Keratinocyte (primary cell): ENCODE results near the gene MC3R. TPM values are rescaled to one million over a fixed set of nuclear protein-coding genes. Genes with fewer than 3 reads are reported as not detected.

Experiments used
- DNase-seq: peaks from one replicate; pipeline ENCODE4 v3.0.0-alpha.2; 2011; ENCODE audit warnings: low read depth, missing footprints, low spot score
- FAIRE-seq: peaks from 2 replicates; lab custom pipeline; 2011; peaks lifted over from hg19 to GRCh38; lab: Jason Lieb, UNC
- H2AFZ ChIP-seq: 2 replicates; pipeline ENCODE4 v1.6.0; 2012; ENCODE audit warnings: low read length, control low read depth, inconsistent platforms; ENCODE audit not compliant: control insufficient read depth
- H3K27ac ChIP-seq: 2 replicates; pipeline ENCODE4 v1.5.1; 2011; ENCODE audit warnings: low read length; ENCODE audit not compliant: control insufficient read depth, insufficient read depth
- H3K27me3 ChIP-seq: 3 replicates; pipeline ENCODE4 v1.6.0; 2011; ENCODE audit warnings: low read length; ENCODE audit not compliant: control insufficient read depth, insufficient read depth; ENCODE audit errors: extremely low read depth
- H3K36me3 ChIP-seq, 2 experiments: 2 replicates in 1 of 2; 3 replicates in 1 of 2; pipeline ENCODE4 v1.5.1; 2011; ENCODE audit warnings: low read length in 2 of 2, mild to moderate bottlenecking in 1 of 2; ENCODE audit not compliant: control insufficient read depth in 2 of 2, insufficient read depth in 2 of 2; ENCODE audit errors: extremely low read depth in 1 of 2
- H3K4me1 ChIP-seq: 3 replicates; pipeline ENCODE4 v1.5.1; 2011; ENCODE audit warnings: low read length; ENCODE audit not compliant: control insufficient read depth, insufficient read depth; ENCODE audit errors: extremely low read depth
- H3K4me2 ChIP-seq: 3 replicates; pipeline ENCODE4 v1.6.0; 2011; ENCODE audit warnings: low read depth, low read length; ENCODE audit not compliant: control insufficient read depth, insufficient read depth; ENCODE audit errors: extremely low read depth
- H3K4me3 ChIP-seq, 3 experiments: fragments of 200-600 bp in 1 of 3; sonication (generic) in 1 of 3; 2 replicates in 2 of 3; 3 replicates in 1 of 3; pipeline ENCODE4 v1.5.1; 2011 to 2016; ENCODE audit warnings: low read length in 3 of 3, mild to moderate bottlenecking in 3 of 3, control low read depth in 2 of 3, inconsistent platforms in 1 of 3, low read depth in 1 of 3, mixed read lengths in 1 of 3, mixed run types in 1 of 3, moderate library complexity in 1 of 3; ENCODE audit not compliant: control insufficient read depth in 2 of 3, insufficient read depth in 2 of 3; ENCODE audit errors: extremely low read depth in 1 of 3
- H3K79me2 ChIP-seq: 2 replicates; pipeline ENCODE4 v1.6.0; 2012; ENCODE audit warnings: low read length; ENCODE audit not compliant: control insufficient read depth, insufficient read depth
- H3K9ac ChIP-seq: 3 replicates; pipeline ENCODE4 v1.6.0; 2011; ENCODE audit warnings: low read length; ENCODE audit not compliant: control insufficient read depth, insufficient read depth; ENCODE audit errors: extremely low read depth
- H3K9me1 ChIP-seq: 3 replicates; pipeline ENCODE4 v1.6.0; 2011; ENCODE audit warnings: low read length; ENCODE audit not compliant: control insufficient read depth, insufficient read depth; ENCODE audit errors: extremely low read depth
- H3K9me3 ChIP-seq: 2 replicates; pipeline ENCODE4 v1.5.1; 2012; ENCODE audit warnings: low read depth, low read length; ENCODE audit not compliant: control insufficient read depth
- H4K20me1 ChIP-seq: 3 replicates; pipeline ENCODE4 v1.6.0; 2011; ENCODE audit warnings: low read length; ENCODE audit not compliant: control insufficient read depth, insufficient read depth; ENCODE audit errors: extremely low read depth
- EZH2 ChIP-seq: IDR thresholded peaks from one replicate; pipeline ENCODE4 v1.6.1; 2012; ENCODE audit warnings: inconsistent platforms, mild to moderate bottlenecking, low read length, moderate library complexity
- dilution Hi-C: fragments of 300-500 bp; cut with MboI; formaldehyde crosslinking; loops from one replicate; pipeline ENCODE4 v1.7.0; 2020; ENCODE audit warnings: low sequenced_read_pairs; ENCODE audit not compliant: extremely low pct_ligation_motif_present
- polyA plus RNA-seq, 5 experiments: library from polyadenylated mRNA; depleted of rRNA in 3 of 5; stranded (reverse) in 3 of 5; stranded (forward) in 1 of 5; unstranded in 1 of 5; fragments of >200 nt; gene quantifications; 1 replicate in 1 of 5; 2 replicates in 3 of 5; 3 replicates in 1 of 5; pipeline versions ENCODE4 v1.2.1 to v1.2.3, GENCODE V29; 2011 to 2012; ENCODE audit warnings: missing spikeins in 2 of 5, low read depth in 1 of 5, low replicate concordance in 1 of 5
- TF ChIP-seq, protein P1 (sequence below), 3 experiments: IDR thresholded peaks in 1 of 3; conservative IDR thresholded peaks in 1 of 3; optimal IDR thresholded peaks in 1 of 3; 2 replicates in 2 of 3; 3 replicates in 1 of 3; pipeline versions ENCODE3 to v1.5.1; 2011; ENCODE audit warnings: low read length in 3 of 3, mild to moderate bottlenecking in 3 of 3, moderate library complexity in 2 of 3, control low read depth in 1 of 3, inconsistent platforms in 1 of 3; ENCODE audit not compliant: insufficient read depth in 2 of 3; ENCODE audit errors: extremely low read depth in 1 of 3

The MC3R gene
- polyA plus RNA-seq, 1 donor (not counting 4 experiments of a cell fraction or from before 2014, with no cell fraction given), result not detected

GRCh38 chr20:56249244-56249955 lies 868 bp downstream of the MC3R start:
- Histone ChIP-seq H3K4me1 (no peaks in the 10 kb centered on the region), H3K79me2 (no peaks in the 10 kb centered on the region), H3K27me3 (peaks cover 10% of the 10 kb centered on the region), H3K4me3 (no peak overlapping the region), H3K27ac (no peak overlapping the region), H3K9me3 (no peaks in the 10 kb centered on the region), H3K9ac (no peak overlapping the region), H3K4me2 (no peak overlapping the region), H4K20me1 (no peaks in the 10 kb centered on the region), H2AFZ (no peak overlapping the region), H3K36me3 (no peaks in the 10 kb centered on the region), H3K9me1 (no peaks in the 10 kb centered on the region)
- FAIRE-seq (no peak), DNase-seq (no peak)
- TF ChIP-seq, protein P1, sequence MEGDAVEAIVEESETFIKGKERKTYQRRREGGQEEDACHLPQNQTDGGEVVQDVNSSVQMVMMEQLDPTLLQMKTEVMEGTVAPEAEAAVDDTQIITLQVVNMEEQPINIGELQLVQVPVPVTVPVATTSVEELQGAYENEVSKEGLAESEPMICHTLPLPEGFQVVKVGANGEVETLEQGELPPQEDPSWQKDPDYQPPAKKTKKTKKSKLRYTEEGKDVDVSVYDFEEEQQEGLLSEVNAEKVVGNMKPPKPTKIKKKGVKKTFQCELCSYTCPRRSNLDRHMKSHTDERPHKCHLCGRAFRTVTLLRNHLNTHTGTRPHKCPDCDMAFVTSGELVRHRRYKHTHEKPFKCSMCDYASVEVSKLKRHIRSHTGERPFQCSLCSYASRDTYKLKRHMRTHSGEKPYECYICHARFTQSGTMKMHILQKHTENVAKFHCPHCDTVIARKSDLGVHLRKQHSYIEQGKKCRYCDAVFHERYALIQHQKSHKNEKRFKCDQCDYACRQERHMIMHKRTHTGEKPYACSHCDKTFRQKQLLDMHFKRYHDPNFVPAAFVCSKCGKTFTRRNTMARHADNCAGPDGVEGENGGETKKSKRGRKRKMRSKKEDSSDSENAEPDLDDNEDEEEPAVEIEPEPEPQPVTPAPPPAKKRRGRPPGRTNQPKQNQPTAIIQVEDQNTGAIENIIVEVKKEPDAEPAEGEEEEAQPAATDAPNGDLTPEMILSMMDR (optimal IDR thresholded peaks at IDR 0.05 in 1 of 3, IDR thresholded peaks at IDR 0.05 in 1 of 3, conservative IDR thresholded peaks at IDR 0.05 in 1 of 3; ENCODE audit: extremely low read depth in 1 of 3, insufficient read depth in 2 of 3, low read length in 3 of 3), result peak; percentile 60 to 98 (median 65)
- TF ChIP-seq EZH2, result no peak
- dilution Hi-C loops, result no loop called here

DNA sequence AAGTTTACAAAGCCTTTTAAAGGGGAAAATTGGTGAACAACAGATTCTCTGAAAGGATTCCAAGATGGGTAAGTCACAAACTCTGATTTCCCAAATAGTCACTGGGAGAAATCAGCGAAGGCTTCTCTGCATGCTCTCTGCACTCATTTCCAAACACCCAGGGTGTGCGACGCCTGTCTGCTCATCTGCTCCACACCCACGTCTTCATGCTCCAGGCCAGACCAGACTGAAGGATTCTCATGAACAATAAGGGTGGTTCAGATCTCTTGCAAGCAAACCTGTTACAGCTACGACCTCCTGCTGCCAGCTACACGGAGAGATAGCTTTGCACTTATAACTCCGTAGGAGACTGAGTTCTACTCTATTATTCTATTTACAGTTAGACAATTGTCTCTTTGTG lies 1.4 kb downstream of the MC3R start:
- FAIRE-seq, result no peak
- Histone ChIP-seq H3K9me1 (no peaks in the 10 kb centered on the region), H3K36me3 (no peaks in the 10 kb centered on the region), H3K9me3 (no peaks in the 10 kb centered on the region), H4K20me1 (no peaks in the 10 kb centered on the region), H2AFZ (no peak overlapping the region), H3K79me2 (no peaks in the 10 kb centered on the region), H3K27ac (no peak overlapping the region), H3K27me3 (peaks cover 10% of the 10 kb centered on the region), H3K4me2 (no peak overlapping the region), H3K9ac (no peak overlapping the region), H3K4me3 (no peak overlapping the region), H3K4me1 (no peaks in the 10 kb centered on the region)
- dilution Hi-C loops, result no loop called here
- DNase-seq, result no peak
- TF ChIP-seq, protein P1 (optimal IDR thresholded peaks at IDR 0.05 in 1 of 3, IDR thresholded peaks at IDR 0.05 in 1 of 3, conservative IDR thresholded peaks at IDR 0.05 in 1 of 3; ENCODE audit: extremely low read depth in 1 of 3, insufficient read depth in 2 of 3, low read length in 3 of 3), result no peak
- no peak for TF ChIP-seq EZH2
